ENCODE measurements around the gene DYTN. TPM values are rescaled to one million over a fixed set of nuclear protein-coding genes. Genes with fewer than 3 reads are reported as not detected.

Gene DYTN
- polyA plus RNA-seq, 1 donor from 2014 or later = not detected

DNA sequence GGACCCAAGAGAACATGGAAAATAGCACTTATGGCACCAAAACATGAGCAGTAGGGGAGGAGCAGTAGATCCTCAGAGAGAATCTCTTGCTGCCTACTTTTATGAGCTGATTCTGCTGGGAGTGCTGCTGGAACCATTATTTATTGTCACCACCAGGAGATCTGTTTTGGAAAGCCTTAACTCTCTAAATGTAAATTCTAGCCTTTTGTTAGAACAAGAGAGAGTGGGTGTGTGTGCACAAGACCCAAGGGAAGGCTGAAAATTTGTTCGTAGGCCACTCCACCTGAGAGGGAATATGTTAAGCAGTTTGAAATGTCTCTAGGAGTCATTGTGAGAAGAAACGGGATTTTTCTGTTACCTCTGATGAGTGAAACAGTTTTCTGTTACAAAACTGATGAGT is 92.1 kb downstream of the DYTN start:
- no peaks in the 10 kb centered on the region for H3K79me2 ChIP-seq (replicated peaks; ENCODE audit: insufficient read depth, low read length)
- no peak overlapping the region for H2AFZ ChIP-seq (ENCODE audit: low read depth, low read length)
- TF ChIP-seq EP300 (conservative IDR thresholded peaks at IDR 0.05; ENCODE audit: poor library complexity, severe bottlenecking) (no peak), EZH2 (IDR thresholded peaks at IDR 0.05; ENCODE audit: borderline replicate concordance, insufficient read depth, low read length, poor library complexity, severe bottlenecking) (no peak), TAF1 (IDR thresholded peaks at IDR 0.05; ENCODE audit: low read depth) (no peak), SMC3 (conservative IDR thresholded peaks at IDR 0.05; ENCODE audit: poor library complexity) (no peak), REST (IDR thresholded peaks at IDR 0.05; ENCODE audit: borderline replicate concordance) (no peak), MXI1 (conservative IDR thresholded peaks at IDR 0.05; ENCODE audit: poor library complexity, severe bottlenecking) (no peak), RAD21 (conservative IDR thresholded peaks at IDR 0.05) (no peak), POLR2AphosphoS5 (IDR thresholded peaks at IDR 0.05) (no peak)
- TF ChIP-seq, protein P1, sequence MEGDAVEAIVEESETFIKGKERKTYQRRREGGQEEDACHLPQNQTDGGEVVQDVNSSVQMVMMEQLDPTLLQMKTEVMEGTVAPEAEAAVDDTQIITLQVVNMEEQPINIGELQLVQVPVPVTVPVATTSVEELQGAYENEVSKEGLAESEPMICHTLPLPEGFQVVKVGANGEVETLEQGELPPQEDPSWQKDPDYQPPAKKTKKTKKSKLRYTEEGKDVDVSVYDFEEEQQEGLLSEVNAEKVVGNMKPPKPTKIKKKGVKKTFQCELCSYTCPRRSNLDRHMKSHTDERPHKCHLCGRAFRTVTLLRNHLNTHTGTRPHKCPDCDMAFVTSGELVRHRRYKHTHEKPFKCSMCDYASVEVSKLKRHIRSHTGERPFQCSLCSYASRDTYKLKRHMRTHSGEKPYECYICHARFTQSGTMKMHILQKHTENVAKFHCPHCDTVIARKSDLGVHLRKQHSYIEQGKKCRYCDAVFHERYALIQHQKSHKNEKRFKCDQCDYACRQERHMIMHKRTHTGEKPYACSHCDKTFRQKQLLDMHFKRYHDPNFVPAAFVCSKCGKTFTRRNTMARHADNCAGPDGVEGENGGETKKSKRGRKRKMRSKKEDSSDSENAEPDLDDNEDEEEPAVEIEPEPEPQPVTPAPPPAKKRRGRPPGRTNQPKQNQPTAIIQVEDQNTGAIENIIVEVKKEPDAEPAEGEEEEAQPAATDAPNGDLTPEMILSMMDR (IDR thresholded peaks at IDR 0.05; ENCODE audit: poor library complexity, severe bottlenecking) = no peak
- no peak overlapping the region for H3K4me2 ChIP-seq (ENCODE audit: low read length)
- no peak overlapping the region for H3K4me3 ChIP-seq (ENCODE audit: low read length)
- no peaks in the 10 kb centered on the region for H3K9me3 ChIP-seq (ENCODE audit: low read length)
- no peak overlapping the region for H3K27ac ChIP-seq (ENCODE audit: low read length)
- H3K9ac ChIP-seq (ENCODE audit: low read length) = no peak overlapping the region
- H3K27me3 ChIP-seq (ENCODE audit: insufficient read depth, low read depth, low read length) = no peaks in the 10 kb centered on the region
- no peaks in the 10 kb centered on the region for H3K9me2 ChIP-seq (ENCODE audit: insufficient read depth, low read length)
- H3K36me3 ChIP-seq (ENCODE audit: insufficient read depth, low read length) = no peaks in the 10 kb centered on the region
- H4K20me1 ChIP-seq (ENCODE audit: insufficient read depth) = no peaks in the 10 kb centered on the region
- no peaks in the 10 kb centered on the region for H3F3A ChIP-seq (ENCODE audit: insufficient read depth, low read length, poor library complexity, severe bottlenecking)

GRCh38 chr2:206619011-206619410 is 99.2 kb downstream of the DYTN start:
- Histone ChIP-seq H3K36me3 (ENCODE audit: insufficient read depth, low read length) (no peaks in the 10 kb centered on the region), H3K27me3 (ENCODE audit: insufficient read depth, low read depth, low read length) (no peaks in the 10 kb centered on the region), H3K27ac (ENCODE audit: low read length) (no peak overlapping the region), H3F3A (ENCODE audit: insufficient read depth, low read length, poor library complexity, severe bottlenecking) (no peaks in the 10 kb centered on the region), H2AFZ (ENCODE audit: low read depth, low read length) (no peak overlapping the region), H3K4me2 (ENCODE audit: low read length) (no peak overlapping the region), H3K9me2 (ENCODE audit: insufficient read depth, low read length) (no peaks in the 10 kb centered on the region), H3K79me2 (replicated peaks; ENCODE audit: insufficient read depth, low read length) (no peaks in the 10 kb centered on the region), H3K9ac (ENCODE audit: low read length) (no peak overlapping the region), H4K20me1 (ENCODE audit: insufficient read depth) (no peaks in the 10 kb centered on the region), H3K4me3 (ENCODE audit: low read length) (no peak overlapping the region), H3K9me3 (ENCODE audit: low read length) (no peaks in the 10 kb centered on the region)
- TF ChIP-seq POLR2AphosphoS5 (IDR thresholded peaks at IDR 0.05) = no peak

- TF ChIP-seq MXI1 (conservative IDR thresholded peaks at IDR 0.05; ENCODE audit: poor library complexity, severe bottlenecking) (no peak), RAD21 (conservative IDR thresholded peaks at IDR 0.05) (no peak), SMC3 (conservative IDR thresholded peaks at IDR 0.05; ENCODE audit: poor library complexity) (no peak), TAF1 (IDR thresholded peaks at IDR 0.05; ENCODE audit: low read depth) (no peak), REST (IDR thresholded peaks at IDR 0.05; ENCODE audit: borderline replicate concordance) (no peak), EZH2 (IDR thresholded peaks at IDR 0.05; ENCODE audit: borderline replicate concordance, insufficient read depth, low read length, poor library complexity, severe bottlenecking) (no peak), EP300 (conservative IDR thresholded peaks at IDR 0.05; ENCODE audit: poor library complexity, severe bottlenecking) (no peak), POLR2AphosphoS5 (IDR thresholded peaks at IDR 0.05) (no peak)
- TF ChIP-seq, protein P1 (IDR thresholded peaks at IDR 0.05; ENCODE audit: poor library complexity, severe bottlenecking) = no peak
- H3K4me3 ChIP-seq (ENCODE audit: low read length) = no peak overlapping the region
These were observed 102.0 kb downstream of the DYTN start for GRCh38 chr2:206616151-206616550.

More at GRCh38 chr2:206616151-206616550, 102.0 kb downstream of the DYTN start:
- H3K27ac ChIP-seq (ENCODE audit: low read length) = no peak overlapping the region
- no peak overlapping the region for H2AFZ ChIP-seq (ENCODE audit: low read depth, low read length)
- no peaks in the 10 kb centered on the region for H4K20me1 ChIP-seq (ENCODE audit: insufficient read depth)
- H3K36me3 ChIP-seq (ENCODE audit: insufficient read depth, low read length) = no peaks in the 10 kb centered on the region
- no peak overlapping the region for H3K4me2 ChIP-seq (ENCODE audit: low read length)
- no peaks in the 10 kb centered on the region for H3K9me3 ChIP-seq (ENCODE audit: low read length)
- no peak overlapping the region for H3K9ac ChIP-seq (ENCODE audit: low read length)
- H3F3A ChIP-seq (ENCODE audit: insufficient read depth, low read length, poor library complexity, severe bottlenecking) = no peaks in the 10 kb centered on the region
- H3K27me3 ChIP-seq (ENCODE audit: insufficient read depth, low read depth, low read length) = no peaks in the 10 kb centered on the region
- no peaks in the 10 kb centered on the region for H3K9me2 ChIP-seq (ENCODE audit: insufficient read depth, low read length)
- no peaks in the 10 kb centered on the region for H3K79me2 ChIP-seq (replicated peaks; ENCODE audit: insufficient read depth, low read length)
